IMR-90 (cell line): ENCODE results near the gene TMPRSS3. TPM values are rescaled to one million over a fixed set of nuclear protein-coding genes. Genes with fewer than 3 reads are reported as not detected.

ENCODE experiments used
- ATAC-seq: fragments of 200-7000 bp; cut with Tn5 transposase; 2 replicates; pipeline ENCODE4 v1.9.1; 2020; ENCODE audit warnings: low read depth, mild to moderate bottlenecking, moderate library complexity
- BruUV-seq: library from RNA; stranded (reverse); fragments of 400-500 nt; replicated peaks from 2 replicates; lab custom pipeline; 2021; lab: Mats Ljungman, UMichigan
- CTCF ChIA-PET: fragments of 300-600 bp; formaldehyde crosslinking; extraction: SDS; loops from one replicate; lab custom pipeline; 2021; ENCODE audit warnings: antibody characterized with exemption; lab: Yijun Ruan, JAX
- POLR2A ChIA-PET: fragments of 300-600 bp; sonication (Branson Sonifier 250); formaldehyde crosslinking; loops from one replicate; lab custom pipeline; 2022; ENCODE audit warnings: antibody characterized with exemption; ENCODE audit not compliant: unreplicated experiment; lab: Charles Lee
- DNase-seq: peaks from one replicate; pipeline ENCODE4 v3.0.0; 2013
- H2AFZ ChIP-seq: replicated peaks from 2 replicates; pipeline ENCODE3; 2013; ENCODE audit warnings: low read length, mild to moderate bottlenecking; ENCODE audit not compliant: poor library complexity
- H2AK5ac ChIP-seq: 2 replicates; pipeline ENCODE4 v1.6.1; 2013; ENCODE audit warnings: low read depth, low read length, inconsistent platforms
- H2AK9ac ChIP-seq: replicated peaks from 2 replicates; pipeline ENCODE3; 2013; ENCODE audit warnings: mild to moderate bottlenecking, low read depth, low read length, moderate library complexity; ENCODE audit not compliant: poor library complexity
- H2BK120ac ChIP-seq: 2 replicates; pipeline ENCODE4 v1.6.1; 2013; ENCODE audit warnings: low read depth, low read length, inconsistent platforms
- H2BK15ac ChIP-seq: 3 replicates; pipeline ENCODE4 v1.6.1; 2013; ENCODE audit warnings: low read depth, low read length, inconsistent platforms
- H2BK20ac ChIP-seq: 2 replicates; pipeline ENCODE4 v1.6.1; 2013; ENCODE audit warnings: low read depth, mild to moderate bottlenecking, inconsistent platforms, low read length, moderate library complexity
- H2BK5ac ChIP-seq: 2 replicates; pipeline ENCODE4 v1.6.1; 2013; ENCODE audit warnings: mild to moderate bottlenecking, low read depth, low read length, inconsistent platforms; ENCODE audit not compliant: poor library complexity, severe bottlenecking
- H3K14ac ChIP-seq: replicated peaks from 2 replicates; pipeline ENCODE4 v1.6.1; 2013; ENCODE audit warnings: low read depth, low read length, inconsistent platforms
- H3K18ac ChIP-seq: 2 replicates; pipeline ENCODE4 v1.6.1; 2013; ENCODE audit warnings: low read depth, low read length, control low read depth
- H3K23ac ChIP-seq: 2 replicates; pipeline ENCODE4 v1.6.1; 2013; ENCODE audit warnings: low read depth, low read length, inconsistent platforms
- H3K27ac ChIP-seq: 2 replicates; pipeline ENCODE4 v1.5.1; 2013; ENCODE audit warnings: mild to moderate bottlenecking, control low read depth, low read length; ENCODE audit not compliant: insufficient read depth
- H3K27me3 ChIP-seq: 2 replicates; pipeline ENCODE4 v1.6.1; 2013; ENCODE audit warnings: low read length; ENCODE audit not compliant: control insufficient read depth, insufficient read depth
- H3K36me3 ChIP-seq: 2 replicates; pipeline ENCODE4 v1.6.1; 2013; ENCODE audit warnings: low read length, mixed read lengths; ENCODE audit not compliant: control insufficient read depth, insufficient read depth
- H3K4ac ChIP-seq: 2 replicates; pipeline ENCODE4 v1.6.1; 2013; ENCODE audit warnings: low read depth, low read length, inconsistent platforms
- H3K4me1 ChIP-seq: 2 replicates; pipeline ENCODE4 v1.6.1; 2013; ENCODE audit warnings: low read length, mixed read lengths; ENCODE audit not compliant: control insufficient read depth, insufficient read depth
- H3K4me2 ChIP-seq: 2 replicates; pipeline ENCODE4 v1.6.1; 2013; ENCODE audit warnings: low read depth, mild to moderate bottlenecking, control low read depth, low read length, moderate library complexity
- H3K4me3 ChIP-seq: 2 replicates; pipeline ENCODE4 v1.5.1; 2013; ENCODE audit warnings: low read depth, mild to moderate bottlenecking, control low read depth, low read length, moderate library complexity; ENCODE audit not compliant: insufficient read depth
- H3K56ac ChIP-seq: 2 replicates; pipeline ENCODE4 v1.6.1; 2013; ENCODE audit warnings: low read length, inconsistent platforms; ENCODE audit not compliant: insufficient read depth; ENCODE audit errors: extremely low read depth
- H3K79me1 ChIP-seq, 2 experiments: 2 replicates each; pipeline ENCODE4 v1.6.1; 2013; ENCODE audit warnings: low read length in 2 of 2, inconsistent platforms in 1 of 2, low read depth in 1 of 2
- H3K9ac ChIP-seq: 2 replicates; pipeline ENCODE4 v1.6.1; 2013; ENCODE audit warnings: low read depth, low read length, control low read depth
- H3K9me1 ChIP-seq: 2 replicates; pipeline ENCODE4 v1.6.1; 2013; ENCODE audit warnings: low read length, inconsistent platforms; ENCODE audit not compliant: insufficient read depth
- H3K9me3 ChIP-seq: 2 replicates; pipeline ENCODE4 v1.6.1; 2013; ENCODE audit warnings: low read length; ENCODE audit not compliant: control insufficient read depth, insufficient read depth
- H4K20me1 ChIP-seq: 2 replicates; pipeline ENCODE4 v1.6.1; 2013; ENCODE audit warnings: low read length, inconsistent platforms; ENCODE audit not compliant: insufficient read depth
- H4K5ac ChIP-seq: 2 replicates; pipeline ENCODE4 v1.6.1; 2013; ENCODE audit warnings: mild to moderate bottlenecking, low read depth, low read length, control low read depth
- H4K8ac ChIP-seq, 2 experiments: 2 replicates each; pipeline ENCODE4 v1.6.1; 2013; ENCODE audit warnings: low read depth in 2 of 2, low read length in 2 of 2, control low read depth in 1 of 2, inconsistent platforms in 1 of 2
- H4K91ac ChIP-seq: 2 replicates; pipeline ENCODE4 v1.6.1; 2013; ENCODE audit warnings: low read depth, low read length, inconsistent platforms; ENCODE audit not compliant: insufficient read depth
- BHLHE40 ChIP-seq: fragments of 150-350 bp; IDR thresholded peaks from 2 replicates; pipeline ENCODE4 v1.6.1; 2016; ENCODE audit warnings: mild to moderate bottlenecking, low read depth, low read length
- CEBPB ChIP-seq: IDR thresholded peaks from 2 replicates; pipeline ENCODE4 v1.6.1; 2012; ENCODE audit warnings: low read depth, low read length, improper control_type of control experiment
- CHD1 ChIP-seq: IDR thresholded peaks from 2 replicates; pipeline ENCODE4 v1.6.1; 2012; ENCODE audit warnings: low read depth, low read length, improper control_type of control experiment
- FOS ChIP-seq: fragments of 150-350 bp; IDR thresholded peaks from 2 replicates; pipeline ENCODE4 v1.6.1; 2016; ENCODE audit warnings: low read depth, low read length
- MAFK ChIP-seq: IDR thresholded peaks from 2 replicates; pipeline ENCODE4 v1.6.1; 2012; ENCODE audit warnings: low read depth, low read length, improper control_type of control experiment
- MAZ ChIP-seq: IDR thresholded peaks from 2 replicates; pipeline ENCODE4 v1.6.1; 2012; ENCODE audit warnings: low read depth, mild to moderate bottlenecking, low read length, improper control_type of control experiment, moderate library complexity, borderline replicate concordance
- MXI1 ChIP-seq: IDR thresholded peaks from 2 replicates; pipeline ENCODE4 v1.6.1; 2012; ENCODE audit warnings: low read depth, mild to moderate bottlenecking, low read length, moderate library complexity, borderline replicate concordance
- NFE2L2 ChIP-seq: fragments of 150-350 bp; IDR thresholded peaks from 2 replicates; pipeline ENCODE4 v1.6.1; 2016; ENCODE audit warnings: low read depth, mild to moderate bottlenecking, low read length
- POLR2A ChIP-seq: IDR thresholded peaks from 2 replicates; pipeline ENCODE4 v1.6.1; 2012; ENCODE audit warnings: mild to moderate bottlenecking, low read depth, low read length
- RAD21 ChIP-seq: IDR thresholded peaks from 2 replicates; pipeline ENCODE4 v1.6.1; 2012; ENCODE audit warnings: low read length, improper control_type of control experiment
- RCOR1 ChIP-seq: IDR thresholded peaks from 2 replicates; pipeline ENCODE4 v1.6.1; 2012; ENCODE audit warnings: mild to moderate bottlenecking, low read length, improper control_type of control experiment; ENCODE audit not compliant: insufficient replicate concordance
- RFX5 ChIP-seq: IDR thresholded peaks from 2 replicates; pipeline ENCODE4 v1.8.0; 2012; ENCODE audit warnings: low read depth, mild to moderate bottlenecking, low read length, moderate library complexity
- SMC3 ChIP-seq: fragments of 150-350 bp; IDR thresholded peaks from 2 replicates; pipeline ENCODE4 v1.6.1; 2016; ENCODE audit warnings: low read depth, mild to moderate bottlenecking, antibody characterized with exemption, low read length, moderate library complexity
- WGBS, 2 experiments: methylation state at CpG; one replicate each; pipeline versions ENCODE4 v1.1.5 to v1.1.7; 2013; ENCODE audit warnings: missing lambda C conversion rate in 2 of 2; ENCODE audit not compliant: insufficient read length in 1 of 2; ENCODE audit errors: extremely low coverage in 2 of 2; 5-methylcytosine and 5-hydroxymethylcytosine counted together
- dilution Hi-C: fragments of 300-500 bp; cut with HindIII; formaldehyde crosslinking; loops from one replicate; pipeline ENCODE4 v1.14.3; 2018; ENCODE audit warnings: low sequenced_read_pairs; ENCODE audit not compliant: unreplicated experiment
- in situ Hi-C: fragments of 300-500 bp; cut with MboI; formaldehyde crosslinking; loops from 3 replicates; pipeline ENCODE4 v1.14.3; 2019; ENCODE audit warnings: low sequenced_read_pairs, inconsistent platforms, mixed read lengths
- intact Hi-C: fragments of 100-400 bp; cut with micrococcal nuclease; formaldehyde crosslinking; loops from 2 replicates; pipeline ENCODE4 v1.10.0; 2022
- polyA plus RNA-seq, 3 experiments: library from polyadenylated mRNA; depleted of rRNA; stranded (reverse); fragments of >200 nt; gene quantifications; 2 replicates each; pipeline ENCODE4 v1.2.3, GENCODE V29; 2012; ENCODE audit warnings: low replicate concordance in 1 of 3
- total RNA-seq: library from RNA; depleted of rRNA; stranded (reverse); fragments of >200 nt; gene quantifications from 2 replicates; pipeline ENCODE4 v1.2.3, GENCODE V29; 2012
- TF ChIP-seq, protein P1 (sequence below): conservative IDR thresholded peaks from 2 replicates; pipeline ENCODE4 v1.5.1; 2012; ENCODE audit warnings: mild to moderate bottlenecking, low read depth, low read length, improper control_type of control experiment
- TF ChIP-seq, protein P2 (sequence below): fragments of 150-350 bp; IDR thresholded peaks from 2 replicates; pipeline ENCODE4 v1.6.1; 2016; ENCODE audit warnings: low read depth, mild to moderate bottlenecking, low read length, moderate library complexity, borderline replicate concordance
- TF ChIP-seq, protein P3 (sequence below): fragments of 150-350 bp; IDR thresholded peaks from 2 replicates; pipeline ENCODE4 v1.6.1; 2017; ENCODE audit warnings: mild to moderate bottlenecking, antibody characterized with exemption, low read length, low read depth

TMPRSS3 gene
- total and polyA plus RNA-seq, 2 of the 4 experiments (the other 2 are of a cell fraction): not detected

GRCh38 chr21:42350318-42350910 is 45.4 kb downstream of the TMPRSS3 start:
- Histone ChIP-seq H3K4me3 (no peak overlapping the region), H3K56ac (no peak overlapping the region), H3K18ac (no peak overlapping the region), H3K36me3 (no peaks in the 10 kb centered on the region), H2BK15ac (no peak overlapping the region), H3K4me2 (no peak overlapping the region), H3K23ac (no peak overlapping the region), H3K9me3 (no peaks in the 10 kb centered on the region; the same call in 1 of the 2 replicates), H4K5ac (no peak overlapping the region), H4K91ac (no peak overlapping the region), H4K20me1 (no peaks in the 10 kb centered on the region), H2BK20ac (no peak overlapping the region), H3K27me3 (peaks cover 17% of the 10 kb centered on the region; the same call in 1 of the 2 replicates), H2AFZ (no peak overlapping the region), H3K9ac (no peak overlapping the region), H3K79me1 (no peaks in the 10 kb centered on the region), H2AK9ac (no peak overlapping the region), H3K27ac (no peak overlapping the region), H4K8ac (no peak overlapping the region), H3K14ac (no peak overlapping the region), H2BK120ac (no peak overlapping the region), H3K4me1 (no peaks in the 10 kb centered on the region), H3K9me1 (no peaks in the 10 kb centered on the region), H2BK5ac (no peak overlapping the region), H3K4ac (no peak overlapping the region), H2AK5ac (no peak overlapping the region)
- TF ChIP-seq MAFK: no peak
- TF ChIP-seq RFX5: no peak
- TF ChIP-seq RAD21: no peak
- TF ChIP-seq SMC3: no peak
- TF ChIP-seq BHLHE40: no peak
- TF ChIP-seq, protein P1, sequence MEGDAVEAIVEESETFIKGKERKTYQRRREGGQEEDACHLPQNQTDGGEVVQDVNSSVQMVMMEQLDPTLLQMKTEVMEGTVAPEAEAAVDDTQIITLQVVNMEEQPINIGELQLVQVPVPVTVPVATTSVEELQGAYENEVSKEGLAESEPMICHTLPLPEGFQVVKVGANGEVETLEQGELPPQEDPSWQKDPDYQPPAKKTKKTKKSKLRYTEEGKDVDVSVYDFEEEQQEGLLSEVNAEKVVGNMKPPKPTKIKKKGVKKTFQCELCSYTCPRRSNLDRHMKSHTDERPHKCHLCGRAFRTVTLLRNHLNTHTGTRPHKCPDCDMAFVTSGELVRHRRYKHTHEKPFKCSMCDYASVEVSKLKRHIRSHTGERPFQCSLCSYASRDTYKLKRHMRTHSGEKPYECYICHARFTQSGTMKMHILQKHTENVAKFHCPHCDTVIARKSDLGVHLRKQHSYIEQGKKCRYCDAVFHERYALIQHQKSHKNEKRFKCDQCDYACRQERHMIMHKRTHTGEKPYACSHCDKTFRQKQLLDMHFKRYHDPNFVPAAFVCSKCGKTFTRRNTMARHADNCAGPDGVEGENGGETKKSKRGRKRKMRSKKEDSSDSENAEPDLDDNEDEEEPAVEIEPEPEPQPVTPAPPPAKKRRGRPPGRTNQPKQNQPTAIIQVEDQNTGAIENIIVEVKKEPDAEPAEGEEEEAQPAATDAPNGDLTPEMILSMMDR: no peak
- no peak for TF ChIP-seq POLR2A
- no peak for TF ChIP-seq NFE2L2
- TF ChIP-seq, protein P2, sequence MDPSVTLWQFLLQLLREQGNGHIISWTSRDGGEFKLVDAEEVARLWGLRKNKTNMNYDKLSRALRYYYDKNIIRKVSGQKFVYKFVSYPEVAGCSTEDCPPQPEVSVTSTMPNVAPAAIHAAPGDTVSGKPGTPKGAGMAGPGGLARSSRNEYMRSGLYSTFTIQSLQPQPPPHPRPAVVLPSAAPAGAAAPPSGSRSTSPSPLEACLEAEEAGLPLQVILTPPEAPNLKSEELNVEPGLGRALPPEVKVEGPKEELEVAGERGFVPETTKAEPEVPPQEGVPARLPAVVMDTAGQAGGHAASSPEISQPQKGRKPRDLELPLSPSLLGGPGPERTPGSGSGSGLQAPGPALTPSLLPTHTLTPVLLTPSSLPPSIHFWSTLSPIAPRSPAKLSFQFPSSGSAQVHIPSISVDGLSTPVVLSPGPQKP: no peak
- TF ChIP-seq CEBPB: no peak
- TF ChIP-seq MXI1: no peak
- TF ChIP-seq, protein P3, sequence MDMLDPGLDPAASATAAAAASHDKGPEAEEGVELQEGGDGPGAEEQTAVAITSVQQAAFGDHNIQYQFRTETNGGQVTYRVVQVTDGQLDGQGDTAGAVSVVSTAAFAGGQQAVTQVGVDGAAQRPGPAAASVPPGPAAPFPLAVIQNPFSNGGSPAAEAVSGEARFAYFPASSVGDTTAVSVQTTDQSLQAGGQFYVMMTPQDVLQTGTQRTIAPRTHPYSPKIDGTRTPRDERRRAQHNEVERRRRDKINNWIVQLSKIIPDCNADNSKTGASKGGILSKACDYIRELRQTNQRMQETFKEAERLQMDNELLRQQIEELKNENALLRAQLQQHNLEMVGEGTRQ: no peak
- TF ChIP-seq CHD1: no peak
- TF ChIP-seq MAZ: no peak
- TF ChIP-seq FOS: no peak
- no peak for TF ChIP-seq RCOR1
- intact Hi-C loops (no loop called here), in situ Hi-C loops (no loop called here), dilution Hi-C loops (no loop called here)
- DNase-seq (no peak), ATAC-seq (no peak)
- CTCF ChIA-PET: no interaction called here
- POLR2A ChIA-PET: no interaction called here
- WGBS, 2 experiments: no CpG with 5 or more reads among the region's 11 CpGs
- BruUV-seq: no TSS peak
